HCT116 (cell line): ENCODE measurements around the gene SLC7A7. TPM values are rescaled to one million over a fixed set of nuclear protein-coding genes. Genes with fewer than 3 reads are reported as not detected.
"Not testable (repeated sequence)": the region's sequence is repeated elsewhere in the genome, so short reads cannot be mapped to it uniquely, and the experiment has no call there.

ENCODE experiments used
- ATAC-seq: fragments of 200-7000 bp; cut with Tn5 transposase; 2 replicates; pipeline ENCODE4 v1.9.1; 2020; ENCODE audit warnings: mild to moderate bottlenecking, moderate library complexity
- BruUV-seq: library from RNA; stranded (reverse); fragments of 400-500 nt; replicated peaks from 2 replicates; lab custom pipeline; 2021; lab: Mats Ljungman, UMichigan
- CTCF ChIA-PET: fragments of 300-600 bp; sonication (Branson Sonifier 250); formaldehyde crosslinking; loops from one replicate; lab custom pipeline; 2021; ENCODE audit warnings: antibody characterized with exemption; lab: Charles Lee
- POLR2A ChIA-PET: fragments of 300-600, 350-600 bp; sonication (Branson Sonifier 250); formaldehyde crosslinking; loops from one replicate; lab custom pipeline; 2021; ENCODE audit warnings: antibody characterized with exemption; lab: Charles Lee
- RAD21 ChIA-PET, 2 experiments: fragments of 300-600 bp; sonication (Branson Sonifier 250); formaldehyde crosslinking; loops; one replicate each; lab custom pipeline; 2023; ENCODE audit warnings: low total read pairs in 2 of 2; ENCODE audit not compliant: uncharacterized antibody in 2 of 2, unreplicated experiment in 2 of 2, low non-redundant PET in 1 of 2; lab: Charles Lee
- DNase-seq: peaks from one replicate; pipeline ENCODE4 v3.0.0-alpha.2; 2010; ENCODE audit warnings: low read depth, low spot score
- H2AFZ ChIP-seq: fragments of 200-600 bp; shearing (Covaris generic), sonication (generic); 2 replicates; pipeline ENCODE4 v1.6.1; 2017; ENCODE audit warnings: low read depth, mixed run types, mixed read lengths, antibody characterized with exemption, low read length; ENCODE audit not compliant: poor library complexity, severe bottlenecking
- H3K27ac ChIP-seq: 2 replicates; pipeline ENCODE4 v1.5.1; 2012; ENCODE audit warnings: low read depth, low read length
- H3K27me3 ChIP-seq: fragments of 200-600 bp; sonication (generic); 2 replicates; pipeline ENCODE4 v1.6.1; 2016; ENCODE audit warnings: mixed run types, low read length, mixed read lengths; ENCODE audit not compliant: insufficient read depth
- H3K36me3 ChIP-seq, 2 experiments: fragments of 200-500 bp in 1 of 2; fragments of 200-600 bp in 1 of 2; sonication (Bioruptor generic) in 1 of 2; sonication (generic) in 1 of 2; 2 replicates each; pipeline versions ENCODE4 v1.5.1 to v1.6.1; 2014 to 2016; ENCODE audit warnings: low read length in 2 of 2, inconsistent platforms in 1 of 2, mixed read lengths in 1 of 2, mixed run types in 1 of 2; ENCODE audit not compliant: insufficient read depth in 2 of 2, control insufficient read depth in 1 of 2
- H3K4me1 ChIP-seq, 2 experiments: fragments of 200-600 bp in 1 of 2; sonication (generic) in 1 of 2; 2 replicates each; pipeline versions ENCODE4 v1.5.1 to v1.6.1; 2012 to 2017; ENCODE audit warnings: low read length in 2 of 2, inconsistent platforms in 1 of 2, mild to moderate bottlenecking in 1 of 2, mixed read lengths in 1 of 2, mixed run types in 1 of 2, moderate library complexity in 1 of 2; ENCODE audit not compliant: insufficient read depth in 2 of 2, control insufficient read depth in 1 of 2
- H3K4me2 ChIP-seq: fragments of 200-600 bp; sonication (generic); 2 replicates; pipeline ENCODE4 v1.6.1; 2017; ENCODE audit warnings: mixed run types, low read length, mixed read lengths
- H3K4me3 ChIP-seq, 2 experiments: fragments of 200-600 bp in 1 of 2; sonication (generic) in 1 of 2; replicated peaks in 1 of 2; 2 replicates each; pipeline ENCODE4 v1.5.1; 2011 to 2016; ENCODE audit warnings: low read length in 2 of 2, control low read depth in 1 of 2, low read depth in 1 of 2, mild to moderate bottlenecking in 1 of 2, mixed read lengths in 1 of 2, mixed run types in 1 of 2
- H3K79me2 ChIP-seq: fragments of 200-600 bp; sonication (generic); 2 replicates; pipeline ENCODE4 v1.6.1; 2017; ENCODE audit warnings: mild to moderate bottlenecking, mixed run types, low read length, moderate library complexity, mixed read lengths; ENCODE audit not compliant: insufficient read depth
- H3K9ac ChIP-seq: fragments of 200-600 bp; sonication (generic); 2 replicates; pipeline ENCODE4 v1.6.1; 2016; ENCODE audit warnings: low read length, mixed read lengths
- H3K9me2 ChIP-seq: fragments of 200-600 bp; sonication (generic), shearing (Covaris generic); 2 replicates; pipeline ENCODE4 v1.6.1; 2017; ENCODE audit warnings: mixed run types, mild to moderate bottlenecking, moderate library complexity; ENCODE audit not compliant: insufficient read depth
- H3K9me3 ChIP-seq, 2 experiments: fragments of 200-500 bp in 1 of 2; fragments of 200-600 bp in 1 of 2; sonication (Bioruptor generic) in 1 of 2; sonication (generic) in 1 of 2; 2 replicates each; pipeline ENCODE4 v1.6.1; 2014 to 2017; ENCODE audit warnings: low read length in 2 of 2, mixed read lengths in 2 of 2, inconsistent platforms in 1 of 2, low read depth in 1 of 2, mild to moderate bottlenecking in 1 of 2, mixed run types in 1 of 2, moderate library complexity in 1 of 2; ENCODE audit not compliant: control insufficient read depth in 1 of 2, insufficient read depth in 1 of 2
- H4K20me1 ChIP-seq: fragments of 200-600 bp; sonication (generic), shearing (Covaris generic); 2 replicates; pipeline ENCODE4 v1.6.1; 2017; ENCODE audit warnings: mixed run types, mild to moderate bottlenecking, moderate library complexity; ENCODE audit not compliant: insufficient read depth
- ATF3 ChIP-seq: IDR thresholded peaks from 2 replicates; pipeline ENCODE4 v1.6.1; 2012
- CBX3 ChIP-seq: IDR thresholded peaks from 2 replicates; pipeline ENCODE4 v1.6.1; 2012; ENCODE audit warnings: low read depth
- CEBPB ChIP-seq: IDR thresholded peaks from 2 replicates; pipeline ENCODE4 v1.6.1; 2012; ENCODE audit warnings: low read depth
- CTCF ChIP-seq, 3 experiments: fragments of 200-600 bp in 1 of 3; sonication (generic) in 1 of 3; IDR thresholded peaks in 2 of 3; conservative IDR thresholded peaks in 1 of 3; 2 replicates each; pipeline ENCODE4 v1.5.1; 2012 to 2017; ENCODE audit warnings: low read depth in 2 of 3, low read length in 2 of 3, antibody characterized with exemption in 1 of 3, borderline replicate concordance in 1 of 3, control low read depth in 1 of 3, mild to moderate bottlenecking in 1 of 3, mixed read lengths in 1 of 3, mixed run types in 1 of 3, moderate library complexity in 1 of 3; ENCODE audit not compliant: insufficient read depth in 1 of 3
- EGR1 ChIP-seq: IDR thresholded peaks from 2 replicates; pipeline ENCODE4 v1.6.1; 2012; ENCODE audit warnings: low read depth
- ELF1 ChIP-seq: IDR thresholded peaks from 2 replicates; pipeline ENCODE4 v1.6.1; 2012; ENCODE audit warnings: low read depth, borderline replicate concordance
- EZH2 ChIP-seq: fragments of 200-600 bp; sonication (generic); IDR thresholded peaks from 2 replicates; pipeline ENCODE4 v1.6.1; 2017; ENCODE audit warnings: antibody characterized with exemption, mixed run types
- EZH2phosphoT487 ChIP-seq: fragments of 200-600 bp; IDR thresholded peaks from 2 replicates; pipeline ENCODE4 v1.6.1; 2018; ENCODE audit warnings: antibody characterized with exemption, borderline replicate concordance
- FOSL1 ChIP-seq: IDR thresholded peaks from 2 replicates; pipeline ENCODE4 v1.6.1; 2012; ENCODE audit warnings: low read depth
- JUND ChIP-seq: IDR thresholded peaks from 2 replicates; pipeline ENCODE4 v1.6.1; 2012
- MAX ChIP-seq: IDR thresholded peaks from 2 replicates; pipeline ENCODE4 v1.6.1; 2012
- POLR2A ChIP-seq: IDR thresholded peaks from 2 replicates; pipeline ENCODE4 v1.7.0; 2011; ENCODE audit warnings: borderline replicate concordance; ENCODE audit not compliant: insufficient read depth, insufficient read length; ENCODE audit errors: extremely low read depth
- POLR2AphosphoS5 ChIP-seq: IDR thresholded peaks from 2 replicates; pipeline ENCODE4 v1.6.1; 2011; ENCODE audit warnings: mild to moderate bottlenecking, low read depth, low read length, moderate library complexity
- RAD21 ChIP-seq: IDR thresholded peaks from 2 replicates; pipeline ENCODE4 v1.6.1; 2012; ENCODE audit warnings: low read depth, mild to moderate bottlenecking
- REST ChIP-seq: IDR thresholded peaks from 2 replicates; pipeline ENCODE4 v1.6.1; 2012; ENCODE audit warnings: low read depth
- SIN3A ChIP-seq: IDR thresholded peaks from 2 replicates; pipeline ENCODE4 v1.6.1; 2012; ENCODE audit warnings: low read depth
- SRF ChIP-seq: IDR thresholded peaks from 2 replicates; pipeline ENCODE4 v1.6.1; 2012; ENCODE audit warnings: low read depth
- TCF7L2 ChIP-seq: IDR thresholded peaks from 2 replicates; pipeline ENCODE4 v1.7.0; 2011; ENCODE audit warnings: borderline replicate concordance, inconsistent platforms; ENCODE audit not compliant: insufficient read depth, insufficient read length; ENCODE audit errors: extremely low read depth
- YY1 ChIP-seq: IDR thresholded peaks from 2 replicates; pipeline ENCODE4 v1.6.1; 2011; ENCODE audit warnings: low read length, low read depth, moderate library complexity, mild to moderate bottlenecking; ENCODE audit not compliant: insufficient replicate concordance; ENCODE audit errors: extremely low read depth
- ZFX ChIP-seq: fragments of 450-650 bp; IDR thresholded peaks from 2 replicates; pipeline ENCODE4 v1.6.1; 2017
- intact Hi-C: fragments of 100-400 bp; cut with micrococcal nuclease; formaldehyde crosslinking; loops from 2 replicates; pipeline ENCODE4 v1.10.0; 2022
- total RNA-seq: library from RNA; stranded (reverse); gene quantifications from one replicate; pipeline ENCODE4 v1.2.1, GENCODE V29; 2021; ENCODE audit not compliant: unreplicated experiment

The SLC7A7 gene
- total RNA-seq, 1 experiment from 2014 or later: 0.27 TPM

- Histone ChIP-seq H3K9me2 (no peaks in the 10 kb centered on the region), H3K27me3 (no peaks in the 10 kb centered on the region), H2AFZ (no peak overlapping the region), H3K4me1 (no peaks in the 10 kb centered on the region), H3K27ac (no peak overlapping the region), H3K4me3 (no peak overlapping the region), H3K9ac (no peak overlapping the region), H3K79me2 (no peaks in the 10 kb centered on the region), H4K20me1 (no peaks in the 10 kb centered on the region), H3K36me3 (no peaks in the 10 kb centered on the region), H3K9me3 (no peaks in the 10 kb centered on the region), H3K4me2 (no peak overlapping the region)
- ATAC-seq (no peak), DNase-seq (no peak)
- ChIA-PET POLR2A (no interaction called here), RAD21 (no interaction called here), CTCF (no interaction called here)
- intact Hi-C loops: no loop called here
- TF ChIP-seq POLR2A: no peak
- no peak for TF ChIP-seq CEBPB
- TF ChIP-seq EZH2: no peak
- TF ChIP-seq POLR2AphosphoS5: no peak
- no peak for TF ChIP-seq ATF3
- no peak for TF ChIP-seq MAX
- no peak for TF ChIP-seq JUND
- no peak for TF ChIP-seq SRF
- TF ChIP-seq RAD21: no peak
- no peak for TF ChIP-seq ZFX
- TF ChIP-seq ELF1: no peak
- no peak for TF ChIP-seq YY1
- no peak for TF ChIP-seq CBX3
- no peak for TF ChIP-seq FOSL1
- no peak for TF ChIP-seq SIN3A
- no peak for TF ChIP-seq REST
- TF ChIP-seq EGR1: no peak
- TF ChIP-seq EZH2phosphoT487: no peak
- TF ChIP-seq CTCF (IDR thresholded peaks at IDR 0.05 in 2 of 3, conservative IDR thresholded peaks at IDR 0.05 in 1 of 3; ENCODE audit: borderline replicate concordance in 1 of 3, insufficient read depth in 1 of 3, low read depth in 2 of 3, low read length in 2 of 3): no peak
- no peak for TF ChIP-seq TCF7L2
- BruUV-seq: no TSS peak
Measured at GRCh38 chr14:22733829-22734228, 81.4 kb downstream of the SLC7A7 start.

GRCh38 chr14:22732062-22732461, 83.2 kb downstream of the SLC7A7 start:
- not testable (repeated sequence) for H3K27me3 ChIP-seq

More at GRCh38 chr14:22732062-22732461, 83.2 kb downstream of the SLC7A7 start:
- H3K9ac ChIP-seq, H4K20me1 ChIP-seq, CTCF ChIA-PET, H3K9me3 ChIP-seq, H3K4me1 ChIP-seq, H3K79me2 ChIP-seq, H3K36me3 ChIP-seq, POLR2A ChIA-PET, H2AFZ ChIP-seq, DNase-seq, intact Hi-C loops, H3K4me2 ChIP-seq, RAD21 ChIA-PET, H3K9me2 ChIP-seq, H3K4me3 ChIP-seq, H3K27ac ChIP-seq, ATAC-seq, BruUV-seq: not testable (repeated sequence)
